Hematopoietic multipotent progenitor cell treated with erythropoietin and hydrocortisone succinate and interleukin-3 and kit ligand, for 4 days (in vitro differentiated cells): ENCODE data around the gene LDLRAD2.
A peak's percentile ranks its signal among the peaks of the same experiment; 100 is the strongest.
"Not testable (repeated sequence)": the region's sequence is repeated elsewhere in the genome, so short reads cannot be mapped to it uniquely, and the experiment has no call there.

Experiments
- DNase-seq: peaks from one replicate; pipeline ENCODE4 v3.0.0-alpha.2; 2015

Gene LDLRAD2

GRCh38 chr1:21811875-21812305 lies at the start of gene LDLRAD2:
Gene LDLRAD2, plus strand, starts transcription at chr1:21812265. Its CDS starts 187 bp downstream, at chr1:21812452.
- no peak for DNase-seq

GRCh38 chr1:21763236-21763635 lies 48.8 kb upstream of the LDLRAD2 start:
- no peak for DNase-seq

- no peak for DNase-seq
Measured at GRCh38 chr1:21763694-21764419, 48.2 kb upstream of the LDLRAD2 start.

GRCh38 chr1:21764615-21765423 lies 47.2 kb upstream of the LDLRAD2 start:
- DNase-seq = peak; percentile 95

GRCh38 chr1:21766210-21766609 lies 45.9 kb upstream of the LDLRAD2 start:
- DNase-seq = no peak

GRCh38 chr1:21767106-21767505 lies 45.0 kb upstream of the LDLRAD2 start:
- not testable (repeated sequence) for DNase-seq

- peak; percentile 70 for DNase-seq
Measured at GRCh38 chr1:21770201-21770600, 41.9 kb upstream of the LDLRAD2 start.

GRCh38 chr1:21770602-21771001 lies 41.5 kb upstream of the LDLRAD2 start:
- DNase-seq = not testable (repeated sequence)

- DNase-seq = not testable (repeated sequence)
Measured at GRCh38 chr1:21771672-21772071, 40.4 kb upstream of the LDLRAD2 start.

GRCh38 chr1:21773585-21773984 lies 38.5 kb upstream of the LDLRAD2 start:
- peak; percentile 65 for DNase-seq

GRCh38 chr1:21774835-21775549 lies 37.1 kb upstream of the LDLRAD2 start:
- DNase-seq = no peak

- DNase-seq = no peak
Measured at GRCh38 chr1:21775550-21775914, 36.5 kb upstream of the LDLRAD2 start.

GRCh38 chr1:21775985-21776562 lies 36.0 kb upstream of the LDLRAD2 start:
- peak; percentile 34 for DNase-seq

GRCh38 chr1:21776925-21777324 lies 35.1 kb upstream of the LDLRAD2 start:
- DNase-seq = not testable (repeated sequence)

- DNase-seq = no peak
Measured at GRCh38 chr1:21778405-21778727, 33.7 kb upstream of the LDLRAD2 start.

- no peak for DNase-seq
Measured at GRCh38 chr1:21779613-21780521, 32.2 kb upstream of the LDLRAD2 start.

- no peak for DNase-seq
Measured at GRCh38 chr1:21781815-21782348, 30.2 kb upstream of the LDLRAD2 start.

- DNase-seq = peak; percentile 84
Measured at GRCh38 chr1:21782349-21782867, 29.7 kb upstream of the LDLRAD2 start.

- DNase-seq = peak; percentile 99
Measured at GRCh38 chr1:21782868-21783678, 29.0 kb upstream of the LDLRAD2 start, which contains the start of gene USP48. Gene USP48, minus strand, starts transcription at chr1:21783149. Its CDS starts 192 bp downstream, at chr1:21782957.
